ENCODE results near the gene FGF14. TPM values are rescaled to one million over a fixed set of nuclear protein-coding genes. Genes with fewer than 3 reads are reported as not detected.

Gene FGF14
- total and polyA plus RNA-seq, 2 of the 4 experiments (the other 2 are of a cell fraction), result under 0.01 TPM; not detected in 1

- dilution Hi-C loops (cut with HindIII; ENCODE audit: low sequenced_read_pairs, unreplicated experiment), result no loop called here
- Histone ChIP-seq H3K27me3 (ENCODE audit: control insufficient read depth, insufficient read depth, low read length) (no peaks in the 10 kb centered on the region), H3K14ac (replicated peaks; ENCODE audit: low read depth, low read length) (no peak overlapping the region), H3K27ac (ENCODE audit: insufficient read depth, low read length) (no peak overlapping the region), H2BK120ac (ENCODE audit: low read depth, low read length) (no peak overlapping the region), H3K18ac (ENCODE audit: low read depth, low read length) (no peak overlapping the region), H2BK5ac (ENCODE audit: low read depth, low read length, poor library complexity, severe bottlenecking) (no peak overlapping the region), H4K5ac (ENCODE audit: low read depth, low read length) (no peak overlapping the region), H3K9me3 (ENCODE audit: control insufficient read depth, insufficient read depth, low read length) (no peaks in the 10 kb centered on the region), H2BK15ac (ENCODE audit: low read depth, low read length) (no peak overlapping the region), H3K4me2 (ENCODE audit: low read depth, low read length) (no peak overlapping the region), H2AK9ac (replicated peaks; ENCODE audit: low read depth, low read length, poor library complexity) (no peak overlapping the region), H3K79me1 (ENCODE audit: low read depth in 1 of 2, low read length in 2 of 2) (no peaks in the 10 kb centered on the region), H3K36me3 (ENCODE audit: control insufficient read depth, insufficient read depth, low read length) (no peaks in the 10 kb centered on the region), H2AK5ac (ENCODE audit: low read depth, low read length) (no peak overlapping the region), H4K8ac (ENCODE audit: low read depth in 2 of 2, low read length in 2 of 2) (no peak overlapping the region), H3K4me1 (ENCODE audit: control insufficient read depth, insufficient read depth, low read length) (no peaks in the 10 kb centered on the region), H4K20me1 (ENCODE audit: insufficient read depth, low read length) (no peaks in the 10 kb centered on the region), H3K23ac (ENCODE audit: low read depth, low read length) (no peak overlapping the region), H3K56ac (ENCODE audit: extremely low read depth, insufficient read depth, low read length) (no peak overlapping the region), H3K4ac (ENCODE audit: low read depth, low read length) (no peak overlapping the region), H3K4me3 (ENCODE audit: insufficient read depth, low read depth, low read length) (no peak overlapping the region), H3K9me1 (ENCODE audit: insufficient read depth, low read length) (no peaks in the 10 kb centered on the region), H4K91ac (ENCODE audit: insufficient read depth, low read depth, low read length) (no peak overlapping the region), H2BK20ac (ENCODE audit: low read depth, low read length) (no peak overlapping the region), H2AFZ (replicated peaks; ENCODE audit: low read length, poor library complexity) (no peak overlapping the region), H3K9ac (ENCODE audit: low read depth, low read length) (no peak overlapping the region)
- 50% methylated on average over 2 of the region's 5 CpGs; no CpG with 5 or more reads in 1 of the 2 experiments for WGBS, 2 experiments (ENCODE audit: extremely low coverage in 2 of 2, insufficient read length in 1 of 2)
- ChIA-PET POLR2A (ENCODE audit: unreplicated experiment) (no interaction called here), CTCF (no interaction called here)
- no TSS peak for BruUV-seq (replicated peaks)
- intact Hi-C loops (cut with micrococcal nuclease), result no loop called here
- TF ChIP-seq MAFK (IDR thresholded peaks at IDR 0.05; ENCODE audit: low read depth, low read length) (no peak), ELK1 (IDR thresholded peaks at IDR 0.05; ENCODE audit: borderline replicate concordance, low read depth, low read length) (no peak), POLR2A (IDR thresholded peaks at IDR 0.05; ENCODE audit: low read depth, low read length) (no peak), MXI1 (IDR thresholded peaks at IDR 0.05; ENCODE audit: borderline replicate concordance, low read depth, low read length) (no peak), RAD21 (IDR thresholded peaks at IDR 0.05; ENCODE audit: low read length) (no peak), FOS (IDR thresholded peaks at IDR 0.05; ENCODE audit: low read depth, low read length) (no peak), RCOR1 (IDR thresholded peaks at IDR 0.05; ENCODE audit: insufficient replicate concordance, low read length) (no peak), NFE2L2 (IDR thresholded peaks at IDR 0.05; ENCODE audit: low read depth, low read length) (no peak), CHD1 (IDR thresholded peaks at IDR 0.05; ENCODE audit: low read depth, low read length) (no peak), RFX5 (IDR thresholded peaks at IDR 0.05; ENCODE audit: low read depth, low read length) (no peak), MAZ (IDR thresholded peaks at IDR 0.05; ENCODE audit: borderline replicate concordance, low read depth, low read length) (no peak), CEBPB (IDR thresholded peaks at IDR 0.05; ENCODE audit: low read depth, low read length) (no peak), BHLHE40 (IDR thresholded peaks at IDR 0.05; ENCODE audit: low read depth, low read length) (no peak), SMC3 (IDR thresholded peaks at IDR 0.05; ENCODE audit: low read depth, low read length) (no peak)
- TF ChIP-seq, protein P1, sequence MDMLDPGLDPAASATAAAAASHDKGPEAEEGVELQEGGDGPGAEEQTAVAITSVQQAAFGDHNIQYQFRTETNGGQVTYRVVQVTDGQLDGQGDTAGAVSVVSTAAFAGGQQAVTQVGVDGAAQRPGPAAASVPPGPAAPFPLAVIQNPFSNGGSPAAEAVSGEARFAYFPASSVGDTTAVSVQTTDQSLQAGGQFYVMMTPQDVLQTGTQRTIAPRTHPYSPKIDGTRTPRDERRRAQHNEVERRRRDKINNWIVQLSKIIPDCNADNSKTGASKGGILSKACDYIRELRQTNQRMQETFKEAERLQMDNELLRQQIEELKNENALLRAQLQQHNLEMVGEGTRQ (IDR thresholded peaks at IDR 0.05; ENCODE audit: low read depth, low read length), result no peak
- TF ChIP-seq, protein P2, sequence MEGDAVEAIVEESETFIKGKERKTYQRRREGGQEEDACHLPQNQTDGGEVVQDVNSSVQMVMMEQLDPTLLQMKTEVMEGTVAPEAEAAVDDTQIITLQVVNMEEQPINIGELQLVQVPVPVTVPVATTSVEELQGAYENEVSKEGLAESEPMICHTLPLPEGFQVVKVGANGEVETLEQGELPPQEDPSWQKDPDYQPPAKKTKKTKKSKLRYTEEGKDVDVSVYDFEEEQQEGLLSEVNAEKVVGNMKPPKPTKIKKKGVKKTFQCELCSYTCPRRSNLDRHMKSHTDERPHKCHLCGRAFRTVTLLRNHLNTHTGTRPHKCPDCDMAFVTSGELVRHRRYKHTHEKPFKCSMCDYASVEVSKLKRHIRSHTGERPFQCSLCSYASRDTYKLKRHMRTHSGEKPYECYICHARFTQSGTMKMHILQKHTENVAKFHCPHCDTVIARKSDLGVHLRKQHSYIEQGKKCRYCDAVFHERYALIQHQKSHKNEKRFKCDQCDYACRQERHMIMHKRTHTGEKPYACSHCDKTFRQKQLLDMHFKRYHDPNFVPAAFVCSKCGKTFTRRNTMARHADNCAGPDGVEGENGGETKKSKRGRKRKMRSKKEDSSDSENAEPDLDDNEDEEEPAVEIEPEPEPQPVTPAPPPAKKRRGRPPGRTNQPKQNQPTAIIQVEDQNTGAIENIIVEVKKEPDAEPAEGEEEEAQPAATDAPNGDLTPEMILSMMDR (conservative IDR thresholded peaks at IDR 0.05; ENCODE audit: low read depth, low read length), result no peak
- ATAC-seq (ENCODE audit: low read depth), result no peak
- DNase-seq, result no peak
- in situ Hi-C loops (cut with MboI; ENCODE audit: low sequenced_read_pairs), result no loop called here
These were observed 76.5 kb downstream of the FGF14 start for GRCh38 chr13:102325321-102325720.

All from IMR-90 (cell line).